NB4 (cell line): Measurements from ENCODE around the gene FCRL2.

Source experiments
- DNase-seq: peaks from one replicate; pipeline ENCODE4 v3.0.0; 2010; ENCODE audit warnings: low read depth
- H3K4me3 ChIP-seq: one replicate; pipeline ENCODE4 v1.5.1; 2011; ENCODE audit warnings: mild to moderate bottlenecking, low read depth, low read length, moderate library complexity
- CTCF ChIP-seq: IDR thresholded peaks from one replicate; pipeline ENCODE4 v1.5.1; 2012; ENCODE audit warnings: low read depth, low read length
- MYC ChIP-seq: IDR thresholded peaks from 2 replicates; pipeline ENCODE4 v1.6.1; 2011; ENCODE audit warnings: low read depth, low read length
- POLR2A ChIP-seq: IDR thresholded peaks from 2 replicates; pipeline ENCODE4 v1.6.1; 2011; ENCODE audit warnings: mild to moderate bottlenecking; ENCODE audit not compliant: insufficient read length; ENCODE audit errors: extremely low read depth
- TF ChIP-seq, protein P1 (sequence below): IDR thresholded peaks from 2 replicates; pipeline ENCODE4 v1.6.1; 2011; ENCODE audit warnings: low read depth, low read length

The FCRL2 gene

GRCh38 chr1:157715736-157716135 lies 61.2 kb downstream of the FCRL2 start:
- TF ChIP-seq, protein P1, sequence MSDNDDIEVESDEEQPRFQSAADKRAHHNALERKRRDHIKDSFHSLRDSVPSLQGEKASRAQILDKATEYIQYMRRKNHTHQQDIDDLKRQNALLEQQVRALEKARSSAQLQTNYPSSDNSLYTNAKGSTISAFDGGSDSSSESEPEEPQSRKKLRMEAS: no peak
- TF ChIP-seq CTCF (no peak), POLR2A (no peak), MYC (no peak)
- H3K4me3 ChIP-seq: no peak overlapping the region
- DNase-seq: no peak

- no peak for DNase-seq
- TF ChIP-seq POLR2A: no peak
- TF ChIP-seq MYC: no peak
- H3K4me3 ChIP-seq: no peak overlapping the region
Observed at GRCh38 chr1:157711802-157712201, 65.1 kb downstream of the FCRL2 start.

GRCh38 chr1:157704878-157705277 lies 72.1 kb downstream of the FCRL2 start:
- TF ChIP-seq POLR2A: no peak
- TF ChIP-seq CTCF: no peak
- TF ChIP-seq, protein P1: no peak
- no peak for TF ChIP-seq MYC
- no peak overlapping the region for H3K4me3 ChIP-seq

DNA sequence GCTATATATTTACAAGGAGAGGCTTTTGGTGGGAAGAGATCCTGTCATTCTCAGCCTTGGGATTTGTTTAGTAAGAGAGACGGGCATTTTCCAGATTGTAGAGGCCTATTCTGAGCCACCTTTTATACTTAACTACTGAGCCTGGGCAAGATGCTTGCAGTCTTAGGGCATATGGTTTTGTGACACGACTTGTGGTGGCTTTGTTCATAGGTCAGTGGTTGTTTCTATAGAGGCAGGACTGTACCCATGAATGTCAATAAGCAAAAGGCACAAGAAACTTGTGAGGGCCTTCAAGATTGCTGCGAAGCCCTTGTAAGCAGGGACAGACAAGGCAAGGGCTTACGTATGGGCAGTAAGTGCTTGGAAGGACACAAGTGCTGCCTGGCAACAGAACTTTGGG lies 73.0 kb downstream of the FCRL2 start:
- no peak for TF ChIP-seq MYC
- TF ChIP-seq, protein P1: no peak
- TF ChIP-seq POLR2A: no peak
- no peak for TF ChIP-seq CTCF
- H3K4me3 ChIP-seq: no peak overlapping the region
- no peak for DNase-seq

More at GRCh38 chr1:157704878-157705277, 72.1 kb downstream of the FCRL2 start:
- no peak for DNase-seq

- TF ChIP-seq, protein P1: no peak
- TF ChIP-seq CTCF (no peak), MYC (no peak), POLR2A (no peak)
- DNase-seq: no peak
- no peak overlapping the region for H3K4me3 ChIP-seq
Observed at GRCh38 chr1:157702308-157702825, 74.6 kb downstream of the FCRL2 start.

- no peak within 1 kb of the TSS for H3K4me3 ChIP-seq
- TF ChIP-seq CTCF (no peak), MYC (no peak), POLR2A (no peak)
- TF ChIP-seq, protein P1: no peak
- no peak for DNase-seq
Observed at GRCh38 chr1:157700732-157701131, 76.2 kb downstream of the FCRL2 start, which contains the start of gene FCRL3. FCRL3 (minus strand) TSS chr1:157700769; CDS start chr1:157700489, 280 bp downstream.
